ENCODE measurements around the gene ARHGEF2. TPM values are rescaled to one million over a fixed set of nuclear protein-coding genes. Genes with fewer than 3 reads are reported as not detected.

ARHGEF2 gene
- total and polyA plus RNA-seq, 2 of the 13 experiments (the other 11 are each of a cell fraction or from before 2014, with no cell fraction given): 16.1 to 32.1 TPM

- TF ChIP-seq LRRFIP1 (CRISPR knock-in tag; conservative IDR thresholded peaks at IDR 0.05) (no peak), MAFK (conservative IDR thresholded peaks at IDR 0.05 in 1 of 2, IDR thresholded peaks at IDR 0.05 in 1 of 2; ENCODE audit: low read length in 2 of 2) (no peak), CEBPB (IDR thresholded peaks at IDR 0.05; ENCODE audit: borderline replicate concordance, low read depth, low read length) (no peak), STAT5B (CRISPR knock-in tag; IDR thresholded peaks at IDR 0.05) (no peak), ZNF7 (CRISPR knock-in tag; IDR thresholded peaks at IDR 0.05) (no peak), ZFP37 (CRISPR knock-in tag; IDR thresholded peaks at IDR 0.05; ENCODE audit: borderline replicate concordance) (no peak), ZNF557 (CRISPR knock-in tag; IDR thresholded peaks at IDR 0.05) (no peak), NCOA1 (CRISPR knock-in tag; IDR thresholded peaks at IDR 0.05) (no peak), REPIN1 (CRISPR knock-in tag; IDR thresholded peaks at IDR 0.05; ENCODE audit: borderline replicate concordance, low read depth) (no peak; the same call in 1 of the 2 replicates), JDP2 (CRISPR knock-in tag; IDR thresholded peaks at IDR 0.05; ENCODE audit: borderline replicate concordance) (no peak), TCF7 (IDR thresholded peaks at IDR 0.05; ENCODE audit: low read depth) (no peak), RARA (CRISPR knock-in tag; IDR thresholded peaks at IDR 0.05) (peak; percentile 37; the same call in 1 of the 2 replicates), ZNF747 (CRISPR knock-in tag; IDR thresholded peaks at IDR 0.05; ENCODE audit: borderline replicate concordance) (no peak), E2F1 (CRISPR knock-in tag; IDR thresholded peaks at IDR 0.05) (0 out of 2 replicates have a peak, but pooled peaks have one; percentile 19), ZNF644 (CRISPR knock-in tag; IDR thresholded peaks at IDR 0.05; ENCODE audit: low read depth) (no peak), ZNF543 (CRISPR knock-in tag; IDR thresholded peaks at IDR 0.05) (no peak), BCLAF1 (IDR thresholded peaks at IDR 0.05) (no peak), KMT2A (CRISPR knock-in tag; IDR thresholded peaks at IDR 0.05) (no peak; the same call in 1 of the 2 replicates), ZMAT3 (CRISPR knock-in tag; conservative IDR thresholded peaks at IDR 0.05) (no peak), DNMT1 (CRISPR knock-in tag; IDR thresholded peaks at IDR 0.05) (no peak), PAF1 (CRISPR knock-in tag; IDR thresholded peaks at IDR 0.05) (peak; percentile 74; the same call in 1 of the 2 replicates)
Observed at GRCh38 chr1:155911156-155912055, 66.9 kb downstream of the ARHGEF2 start, which contains the start of gene RIT1 (continued).

Data from HepG2 (cell line).